ENCODE results near the gene IRF9. TPM values are rescaled to one million over a fixed set of nuclear protein-coding genes. Genes with fewer than 3 reads are reported as not detected.

Gene IRF9
- total RNA-seq, 1 donor from 2014 or later: 12.2 TPM

GRCh38 chr14:24207625-24208024 is 46.6 kb downstream of the IRF9 start:
- no peak for DNase-seq (ENCODE audit: low spot score in 2 of 2)
- no peak for FAIRE-seq

- FAIRE-seq (no peak), DNase-seq (ENCODE audit: low spot score in 2 of 2) (no peak)
Observed at GRCh38 chr14:24211311-24211710, 50.2 kb downstream of the IRF9 start.

GRCh38 chr14:24212924-24213865 is 52.1 kb downstream of the IRF9 start, which contains the start of gene CHMP4A:
TSS of gene CHMP4A (minus strand) at chr14:24213488. CDS start at chr14:24213439, 49 bp downstream.
- DNase-seq (ENCODE audit: low spot score in 2 of 2) (peak; percentile 72 to 94), FAIRE-seq (no peak)

GRCh38 chr14:24213866-24214662 is 53.0 kb downstream of the IRF9 start:
- DNase-seq (ENCODE audit: low spot score in 2 of 2) (no peak), FAIRE-seq (no peak)

- FAIRE-seq (no peak), DNase-seq (ENCODE audit: low spot score in 2 of 2) (peak; percentile 70 to 88)
Observed at GRCh38 chr14:24215495-24216344, 54.7 kb downstream of the IRF9 start, which contains the start of gene MDP1. TSS of gene MDP1 (minus strand) at chr14:24216066. CDS start at chr14:24215955, 111 bp downstream.

Small RNAs within 50 kb of the gene (small RNA-seq; reads per million reads assigned to genes)
- not detected for gene AL136295.4
- gene CHMP4A: not detected
- not detected for gene IPO4
- not detected for gene IRF9
- gene MDP1: 0.10 reads per million
- gene RNA5SP383: 0.08 reads per million

Other genes starting within 250 kb of the IRF9 start
- 7.3 TPM for gene DHRS4, start 207.5 kb upstream of the IRF9 start, total RNA-seq
- gene DHRS4L2, start 172.3 kb upstream of the IRF9 start, total RNA-seq: 3.3 TPM
- 18.8 TPM for gene CARMIL3, start 109.3 kb upstream of the IRF9 start, total RNA-seq
- 35.5 TPM for gene CPNE6, start 89.7 kb upstream of the IRF9 start, total RNA-seq
- 1.6 TPM for gene PCK2, start 67.0 kb upstream of the IRF9 start, total RNA-seq
- 56.7 TPM for gene DCAF11, start 46.5 kb upstream of the IRF9 start, total RNA-seq
- gene NRL, start 46.3 kb upstream of the IRF9 start, total RNA-seq: 1.2 TPM
- 0.41 TPM for gene FITM1, start 30.6 kb upstream of the IRF9 start, total RNA-seq
- gene PSME1, start 25.1 kb upstream of the IRF9 start, total RNA-seq: 20.4 TPM
- gene EMC9, start 19.7 kb upstream of the IRF9 start, total RNA-seq: 8.6 TPM
- gene PSME2, start 14.7 kb upstream of the IRF9 start, total RNA-seq: 25.7 TPM
- 23.2 TPM for gene RNF31, start 13.8 kb upstream of the IRF9 start, total RNA-seq
- gene REC8, start 10.8 kb downstream of the IRF9 start, total RNA-seq: 15.1 TPM
- gene IPO4, start 27.6 kb downstream of the IRF9 start, total RNA-seq: 12.6 TPM
- 9.8 TPM for gene TM9SF1, start 34.2 kb downstream of the IRF9 start, total RNA-seq
- not detected for gene TSSK4, start 44.4 kb downstream of the IRF9 start, total RNA-seq
- 40.4 TPM for gene CHMP4A, start 52.2 kb downstream of the IRF9 start, total RNA-seq
- 18.8 TPM for gene MDP1, start 54.8 kb downstream of the IRF9 start, total RNA-seq
- gene NEDD8, start 71.1 kb downstream of the IRF9 start, total RNA-seq: 62.8 TPM
- 51.8 TPM for gene GMPR2, start 71.7 kb downstream of the IRF9 start, total RNA-seq
- gene TINF2, start 81.4 kb downstream of the IRF9 start, total RNA-seq: 42.4 TPM
- 0.82 TPM for gene TGM1, start 101.9 kb downstream of the IRF9 start, total RNA-seq
- gene RABGGTA, start 110.3 kb downstream of the IRF9 start, total RNA-seq: 25.7 TPM
- 8.2 TPM for gene DHRS1, start 138.5 kb downstream of the IRF9 start, total RNA-seq
- 22.8 TPM for gene NOP9, start 138.6 kb downstream of the IRF9 start, total RNA-seq
- 2.0 TPM for gene CIDEB, start 146.7 kb downstream of the IRF9 start, total RNA-seq
- gene LTB4R2, start 148.9 kb downstream of the IRF9 start, total RNA-seq: 1.6 TPM
- gene LTB4R, start 150.2 kb downstream of the IRF9 start, total RNA-seq: 1.2 TPM
- gene ADCY4, start 173.8 kb downstream of the IRF9 start, total RNA-seq: 0.82 TPM
- gene RIPK3, start 178.7 kb downstream of the IRF9 start, total RNA-seq: under 0.01 TPM
- 2.9 TPM for gene NFATC4, start 206.9 kb downstream of the IRF9 start, total RNA-seq
- 9.8 TPM for gene NYNRIN, start 237.7 kb downstream of the IRF9 start, total RNA-seq